ENCODE data around the gene KEAP1.

Gene KEAP1

DNA sequence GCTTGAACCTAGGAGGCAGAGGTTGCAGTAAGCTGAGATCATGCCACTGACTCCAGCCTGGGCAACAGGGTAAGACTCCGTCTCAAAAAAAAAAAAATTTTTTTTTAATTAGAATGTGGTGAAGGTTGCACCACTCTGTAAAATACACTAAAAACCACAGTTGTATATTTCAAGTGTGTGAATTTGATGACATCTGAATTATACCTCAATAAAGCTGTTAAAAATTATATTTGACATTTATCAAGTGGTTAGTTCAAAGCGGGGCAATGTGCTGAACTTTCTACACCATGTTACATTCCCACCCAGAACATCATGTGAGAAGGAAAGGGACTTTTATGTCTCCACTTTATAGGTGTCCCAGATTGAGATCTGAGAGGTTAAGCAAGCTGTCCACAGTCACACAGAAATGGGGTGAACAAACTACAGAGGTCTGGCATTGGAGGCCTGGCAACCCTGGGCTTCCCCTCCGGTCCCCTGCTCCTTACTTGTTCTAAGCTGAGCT lies 20.0 kb upstream of the KEAP1 start:
- Histone ChIP-seq H3K27ac (ENCODE audit: low read depth, low read length) (no peak overlapping the region), H4K20me1 (ENCODE audit: control insufficient read depth, insufficient read depth, low read depth, low read length) (no peaks in the 10 kb centered on the region), H3F3A (ENCODE audit: control insufficient read depth, insufficient read depth) (no peaks in the 10 kb centered on the region), H3K27me3 (ENCODE audit: control insufficient read depth, low read length) (peaks cover 28% of the 10 kb centered on the region), H3K9me2 (replicated peaks; ENCODE audit: control insufficient read depth, low read length) (no peaks in the 10 kb centered on the region), H3K4me3 (ENCODE audit: low read length) (no peak overlapping the region), H3K9me3 (ENCODE audit: control insufficient read depth, insufficient read depth, low read length) (no peaks in the 10 kb centered on the region), H3K36me3 (ENCODE audit: control insufficient read depth, low read length) (no peaks in the 10 kb centered on the region), H3K4me2 (ENCODE audit: low read length) (no peak overlapping the region), H3K79me2 (ENCODE audit: control insufficient read depth, low read length) (no peaks in the 10 kb centered on the region), H3K4me1 (ENCODE audit: control insufficient read depth, low read length) (peaks cover 11% of the 10 kb centered on the region)
- no peak for TF ChIP-seq EZH2phosphoT487 (IDR thresholded peaks at IDR 0.05; ENCODE audit: borderline replicate concordance, low read length)
- TF ChIP-seq, protein P1, sequence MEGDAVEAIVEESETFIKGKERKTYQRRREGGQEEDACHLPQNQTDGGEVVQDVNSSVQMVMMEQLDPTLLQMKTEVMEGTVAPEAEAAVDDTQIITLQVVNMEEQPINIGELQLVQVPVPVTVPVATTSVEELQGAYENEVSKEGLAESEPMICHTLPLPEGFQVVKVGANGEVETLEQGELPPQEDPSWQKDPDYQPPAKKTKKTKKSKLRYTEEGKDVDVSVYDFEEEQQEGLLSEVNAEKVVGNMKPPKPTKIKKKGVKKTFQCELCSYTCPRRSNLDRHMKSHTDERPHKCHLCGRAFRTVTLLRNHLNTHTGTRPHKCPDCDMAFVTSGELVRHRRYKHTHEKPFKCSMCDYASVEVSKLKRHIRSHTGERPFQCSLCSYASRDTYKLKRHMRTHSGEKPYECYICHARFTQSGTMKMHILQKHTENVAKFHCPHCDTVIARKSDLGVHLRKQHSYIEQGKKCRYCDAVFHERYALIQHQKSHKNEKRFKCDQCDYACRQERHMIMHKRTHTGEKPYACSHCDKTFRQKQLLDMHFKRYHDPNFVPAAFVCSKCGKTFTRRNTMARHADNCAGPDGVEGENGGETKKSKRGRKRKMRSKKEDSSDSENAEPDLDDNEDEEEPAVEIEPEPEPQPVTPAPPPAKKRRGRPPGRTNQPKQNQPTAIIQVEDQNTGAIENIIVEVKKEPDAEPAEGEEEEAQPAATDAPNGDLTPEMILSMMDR (IDR thresholded peaks at IDR 0.05; ENCODE audit: low read depth, low read length, poor library complexity, severe bottlenecking), result no peak

DNA sequence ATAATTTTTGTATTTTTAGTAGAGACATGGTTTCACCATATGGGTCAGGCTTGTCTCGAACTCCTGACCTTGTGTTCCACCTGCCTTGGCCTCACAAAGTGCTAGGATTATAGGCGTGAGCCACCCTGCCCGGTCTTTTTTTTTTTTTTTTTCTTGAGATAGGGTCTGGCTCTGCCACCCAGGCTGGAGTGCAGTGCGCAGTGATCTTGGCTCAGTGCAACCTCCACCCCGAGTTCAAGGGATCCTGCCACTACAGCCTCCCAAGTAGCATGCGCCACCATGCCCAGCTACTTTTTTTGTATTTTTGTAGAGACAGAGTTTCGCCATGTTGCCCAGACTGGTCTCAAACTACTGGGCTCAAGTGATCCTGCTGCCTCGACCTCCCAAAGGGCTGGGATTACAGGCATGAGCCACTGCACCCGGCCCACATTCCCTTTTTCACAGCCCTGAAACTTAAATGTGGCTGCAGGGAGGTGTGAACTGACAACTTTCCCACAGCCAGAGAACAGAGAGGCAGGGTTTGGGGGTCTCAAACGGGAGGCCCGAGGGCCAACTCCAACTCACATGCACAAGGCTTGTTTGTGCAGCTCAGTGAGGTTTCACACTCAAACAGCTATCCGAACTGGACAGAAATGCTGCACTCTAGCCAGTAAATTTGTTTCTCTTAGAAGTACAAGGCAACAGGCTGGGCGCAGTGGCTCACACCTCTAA lies 18.5 kb upstream of the KEAP1 start:
- Histone ChIP-seq H3K79me2 (ENCODE audit: control insufficient read depth, low read length) (no peaks in the 10 kb centered on the region), H3K4me2 (ENCODE audit: low read length) (no peak overlapping the region), H3K9me2 (replicated peaks; ENCODE audit: control insufficient read depth, low read length) (no peaks in the 10 kb centered on the region), H3F3A (ENCODE audit: control insufficient read depth, insufficient read depth) (no peaks in the 10 kb centered on the region), H4K20me1 (ENCODE audit: control insufficient read depth, insufficient read depth, low read depth, low read length) (peaks cover 2% of the 10 kb centered on the region; the same call in 1 of the 2 replicates), H3K36me3 (ENCODE audit: control insufficient read depth, low read length) (no peaks in the 10 kb centered on the region), H3K4me1 (ENCODE audit: control insufficient read depth, low read length) (peaks cover 17% of the 10 kb centered on the region), H3K9me3 (ENCODE audit: control insufficient read depth, insufficient read depth, low read length) (no peaks in the 10 kb centered on the region), H3K4me3 (ENCODE audit: low read length) (no peak overlapping the region), H3K27me3 (ENCODE audit: control insufficient read depth, low read length) (peaks cover 42% of the 10 kb centered on the region), H3K27ac (ENCODE audit: low read depth, low read length) (no peak overlapping the region)
- TF ChIP-seq EZH2phosphoT487 (IDR thresholded peaks at IDR 0.05; ENCODE audit: borderline replicate concordance, low read length), result no peak
- TF ChIP-seq, protein P1 (IDR thresholded peaks at IDR 0.05; ENCODE audit: low read depth, low read length, poor library complexity, severe bottlenecking), result no peak

DNA sequence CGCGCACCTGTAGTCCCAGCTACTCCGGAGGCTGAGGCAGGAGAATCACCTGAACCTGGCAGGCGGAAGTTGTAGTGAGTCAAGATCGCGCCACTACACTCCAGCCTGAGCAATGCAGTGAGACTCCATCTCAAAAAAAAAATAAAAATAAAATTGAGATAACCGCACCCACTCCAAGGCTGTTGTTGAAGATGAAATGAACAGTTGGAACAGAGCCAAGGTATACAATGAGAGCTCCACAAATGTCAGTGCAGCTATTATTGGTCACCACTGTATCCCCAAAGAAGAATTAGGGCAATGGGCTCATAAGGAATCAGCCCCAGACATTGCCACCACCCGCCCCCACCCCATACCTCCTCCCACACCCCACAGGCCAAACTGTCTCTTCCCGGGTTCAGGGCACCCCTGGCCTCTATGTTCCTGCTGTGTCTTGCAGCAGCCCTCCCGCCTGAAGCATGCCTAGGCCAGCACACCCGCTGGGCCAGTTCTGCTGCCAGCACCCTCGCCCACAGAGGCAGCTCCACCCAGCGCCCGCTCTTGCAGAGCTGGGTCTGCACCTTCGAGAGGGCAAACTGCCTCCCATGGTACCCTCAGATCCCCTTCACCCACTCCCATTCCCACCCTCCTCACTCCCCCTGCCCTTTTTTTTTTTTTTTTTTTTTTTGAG lies 17.6 kb upstream of the KEAP1 start:
- Histone ChIP-seq H3K4me2 (ENCODE audit: low read length) (no peak overlapping the region), H3K27ac (ENCODE audit: low read depth, low read length) (no peak overlapping the region), H4K20me1 (ENCODE audit: control insufficient read depth, insufficient read depth, low read depth, low read length) (peaks cover 2% of the 10 kb centered on the region; the same call in 1 of the 2 replicates), H3F3A (ENCODE audit: control insufficient read depth, insufficient read depth) (no peaks in the 10 kb centered on the region), H3K27me3 (ENCODE audit: control insufficient read depth, low read length) (peaks cover 43% of the 10 kb centered on the region), H3K9me2 (replicated peaks; ENCODE audit: control insufficient read depth, low read length) (no peaks in the 10 kb centered on the region), H3K9me3 (ENCODE audit: control insufficient read depth, insufficient read depth, low read length) (no peaks in the 10 kb centered on the region), H3K79me2 (ENCODE audit: control insufficient read depth, low read length) (no peaks in the 10 kb centered on the region), H3K36me3 (ENCODE audit: control insufficient read depth, low read length) (no peaks in the 10 kb centered on the region), H3K4me3 (ENCODE audit: low read length) (no peak overlapping the region), H3K4me1 (ENCODE audit: control insufficient read depth, low read length) (peaks cover 17% of the 10 kb centered on the region)
- no peak for TF ChIP-seq EZH2phosphoT487 (IDR thresholded peaks at IDR 0.05; ENCODE audit: borderline replicate concordance, low read length)
- TF ChIP-seq, protein P1 (IDR thresholded peaks at IDR 0.05; ENCODE audit: low read depth, low read length, poor library complexity, severe bottlenecking), result no peak
